ENCODE results near the gene LAMTOR5.
A peak's percentile ranks its signal among the peaks of the same experiment; 100 is the strongest.

Gene LAMTOR5

GRCh38 chr1:110385369-110385768 is 22.1 kb downstream of the LAMTOR5 start:
- DNase-seq, result no peak

- no peak for DNase-seq
Observed at GRCh38 chr1:110384581-110385321, 22.7 kb downstream of the LAMTOR5 start.

GRCh38 chr1:110383251-110383990 is 24.1 kb downstream of the LAMTOR5 start:
- peak; percentile 56 for DNase-seq

GRCh38 chr1:110380672-110381283 is 26.7 kb downstream of the LAMTOR5 start:
- DNase-seq, result no peak

- DNase-seq, result no peak
Observed at GRCh38 chr1:110375490-110375889, 32.0 kb downstream of the LAMTOR5 start.

DNA sequence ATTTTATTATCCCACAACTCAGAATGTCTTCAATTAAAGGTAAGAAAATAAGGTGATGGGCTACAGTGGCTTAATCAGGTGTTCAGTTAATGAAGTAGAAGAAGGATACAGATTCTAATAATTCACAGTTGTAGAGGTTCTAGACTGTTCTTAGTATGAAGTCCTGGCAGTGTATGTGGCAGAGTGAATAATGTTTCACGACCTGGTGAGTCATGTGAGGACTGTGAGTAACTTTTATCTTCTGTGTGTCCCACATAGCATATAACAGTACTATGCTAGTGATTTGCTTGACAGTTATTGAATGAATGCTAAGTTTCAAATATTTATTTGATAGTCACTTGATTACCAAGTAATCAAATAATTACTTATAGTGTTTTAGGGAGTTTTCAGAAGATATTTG is 36.7 kb downstream of the LAMTOR5 start:
- DNase-seq, result peak; percentile 69

DNA sequence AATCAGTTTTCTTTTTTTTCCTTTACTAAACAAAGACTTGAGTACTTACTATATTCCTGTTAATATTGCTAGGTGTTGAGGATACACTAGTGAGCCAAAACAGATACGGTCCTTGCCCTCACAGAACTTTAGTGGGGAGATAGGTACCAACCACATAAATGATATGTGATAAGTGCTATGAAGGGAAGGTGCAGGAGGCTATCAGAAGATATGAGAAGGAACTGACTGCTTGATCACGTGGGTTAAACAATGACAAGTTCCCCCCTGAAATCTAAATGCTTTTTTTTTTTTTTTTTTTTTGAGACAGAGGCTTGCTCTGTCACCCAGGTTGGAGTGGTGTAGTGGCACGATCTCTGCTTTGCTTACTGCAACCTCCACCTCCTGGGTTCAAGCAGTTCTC is 43.3 kb downstream of the LAMTOR5 start:
- DNase-seq, result no peak

DNA sequence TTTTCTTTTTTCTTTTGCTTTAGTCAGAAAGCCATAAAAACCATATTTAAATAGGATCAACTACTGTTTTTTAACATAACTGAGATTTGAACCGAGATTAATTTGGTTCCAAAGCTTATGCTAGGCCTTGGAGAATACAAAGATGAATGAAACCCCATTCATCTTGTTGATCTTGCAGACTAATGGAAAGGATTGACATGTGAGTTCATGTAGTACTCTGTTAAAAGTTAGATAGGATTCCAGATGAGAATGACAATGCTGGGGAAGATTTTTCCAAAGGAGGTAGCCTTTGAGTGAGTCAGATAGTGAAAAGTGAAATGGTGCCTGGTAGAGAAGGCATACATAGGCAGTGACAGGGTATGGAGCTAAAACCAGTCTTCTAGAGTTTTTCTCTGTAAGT is 45.6 kb downstream of the LAMTOR5 start:
- DNase-seq, result no peak

DNA sequence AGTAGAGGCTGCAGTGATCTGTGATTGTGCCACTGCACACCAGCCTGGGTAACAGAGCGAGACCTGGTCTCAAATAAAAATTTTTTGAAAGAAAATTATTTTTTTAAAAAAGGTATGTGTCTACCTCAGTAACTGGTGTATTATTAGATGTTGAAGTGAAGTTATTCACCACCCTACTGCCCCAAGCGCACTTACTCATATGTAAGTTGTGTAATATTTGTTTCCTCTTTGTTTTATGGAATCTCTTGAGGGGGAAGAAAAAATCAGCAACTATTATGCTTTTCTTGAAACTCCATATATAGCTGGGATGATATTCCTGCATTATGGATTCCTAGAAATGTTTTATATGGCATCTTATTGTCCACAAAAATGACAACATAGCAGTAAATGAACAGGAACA is 47.1 kb downstream of the LAMTOR5 start:
- no peak for DNase-seq

DNA sequence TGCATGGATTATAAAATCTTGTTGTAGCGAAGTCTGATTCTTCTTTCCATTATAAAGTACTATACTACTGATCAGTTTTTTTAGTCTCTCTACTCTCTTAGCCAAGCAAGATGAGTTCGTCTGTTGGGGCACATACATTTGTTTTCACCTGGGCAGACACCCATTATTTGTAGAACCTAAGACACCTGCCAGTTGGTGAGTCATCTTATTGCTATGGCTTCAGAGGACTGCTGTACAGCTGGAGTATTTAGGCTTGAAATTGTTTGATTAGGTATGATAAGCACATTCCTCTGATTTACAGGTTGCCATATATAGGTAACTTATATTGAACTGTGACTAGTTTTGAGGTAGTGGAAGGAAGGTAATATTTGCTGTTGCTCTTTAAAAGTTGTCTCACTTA is 51.1 kb downstream of the LAMTOR5 start:
- no peak for DNase-seq

DNA sequence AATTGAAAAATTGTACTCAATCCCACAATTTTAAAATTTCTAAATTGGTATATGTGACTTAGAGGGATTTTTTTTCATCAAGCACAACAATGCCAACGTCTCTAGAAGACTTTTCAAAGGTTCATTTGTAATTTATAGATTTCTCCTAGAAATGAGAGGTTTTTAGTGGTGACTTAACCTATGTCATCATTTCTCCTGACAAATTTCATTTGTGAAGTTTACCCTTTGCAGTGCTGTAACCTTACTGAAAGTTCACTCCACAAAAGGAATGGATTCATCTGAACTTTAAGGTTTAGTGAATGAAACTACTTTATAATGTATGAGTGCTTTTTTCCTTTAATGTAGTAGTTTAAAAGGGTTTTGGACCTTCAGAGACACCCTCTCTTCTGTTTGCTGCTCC is 52.2 kb downstream of the LAMTOR5 start:
- no peak for DNase-seq
